GM21390 (cell line): ENCODE data around the gene PADI3.

Experiments used
- ATAC-seq: cut with Tn5 transposase; IDR thresholded peaks from one replicate; pipeline ENCODE4 v1.9.1; 2021; ENCODE audit not compliant: unreplicated experiment

PADI3 gene

GRCh38 chr1:17214876-17215544 is 33.9 kb upstream of the PADI3 start:
- no peak for ATAC-seq

DNA sequence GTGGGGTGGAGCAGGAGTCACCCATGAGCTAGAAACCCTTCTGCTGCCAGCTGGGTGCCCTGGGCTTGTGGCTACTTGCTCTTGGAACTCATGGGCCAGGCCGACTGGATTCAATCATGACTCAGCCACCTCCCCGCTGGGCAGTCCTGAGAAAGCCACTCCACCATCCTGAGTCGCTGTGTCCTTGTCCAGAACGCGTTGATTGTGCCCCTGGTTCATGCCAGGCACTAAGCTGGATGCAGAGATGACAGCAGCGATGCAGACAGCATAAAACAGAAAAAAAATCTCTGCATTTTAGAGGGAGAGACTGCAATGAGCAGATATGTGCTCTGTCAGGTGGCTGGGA is 33.4 kb upstream of the PADI3 start:
- ATAC-seq, result no peak

GRCh38 chr1:17216078-17216477 is 32.8 kb upstream of the PADI3 start:
- ATAC-seq, result no peak

DNA sequence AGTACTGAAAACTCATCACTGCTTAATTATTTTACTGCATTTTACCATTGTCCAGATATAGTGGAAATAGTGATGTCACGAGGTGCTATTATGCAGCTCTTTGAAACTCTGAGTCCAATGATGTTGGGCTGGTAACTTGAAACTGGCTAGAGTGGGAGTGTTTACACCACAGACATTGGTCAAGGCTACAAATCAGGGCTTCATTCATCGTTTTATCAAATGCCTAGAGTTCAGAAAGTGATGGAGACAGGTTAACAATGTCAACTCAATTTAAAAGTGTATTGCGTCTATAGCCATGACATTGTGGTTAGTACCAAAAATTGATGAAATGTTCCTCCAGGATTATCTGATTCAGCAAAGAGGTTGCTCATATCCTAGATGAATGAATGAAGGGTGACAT is 31.3 kb upstream of the PADI3 start:
- no peak for ATAC-seq

- ATAC-seq, result no peak
Observed at GRCh38 chr1:17218939-17219338, 30.0 kb upstream of the PADI3 start.

- no peak for ATAC-seq
Observed at GRCh38 chr1:17220287-17220686, 28.6 kb upstream of the PADI3 start.

DNA sequence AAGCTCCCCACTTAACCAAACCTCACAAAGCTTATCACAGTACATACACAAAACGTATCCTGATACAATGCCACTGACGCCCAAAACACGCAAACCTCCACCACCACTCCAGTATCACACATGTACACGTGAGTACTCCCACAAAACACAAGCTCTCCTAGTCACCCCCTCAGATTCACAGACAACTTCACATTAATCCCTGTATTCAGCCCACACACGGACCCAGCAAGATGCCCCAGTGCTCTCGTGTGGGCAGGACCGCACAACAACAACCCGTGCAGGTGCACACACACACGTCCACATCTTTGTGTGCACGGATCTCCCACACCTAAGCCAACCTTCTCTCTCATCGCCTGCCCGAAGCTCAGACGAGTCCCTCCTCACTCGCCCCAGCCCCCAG is 26.3 kb upstream of the PADI3 start:
- no peak for ATAC-seq

DNA sequence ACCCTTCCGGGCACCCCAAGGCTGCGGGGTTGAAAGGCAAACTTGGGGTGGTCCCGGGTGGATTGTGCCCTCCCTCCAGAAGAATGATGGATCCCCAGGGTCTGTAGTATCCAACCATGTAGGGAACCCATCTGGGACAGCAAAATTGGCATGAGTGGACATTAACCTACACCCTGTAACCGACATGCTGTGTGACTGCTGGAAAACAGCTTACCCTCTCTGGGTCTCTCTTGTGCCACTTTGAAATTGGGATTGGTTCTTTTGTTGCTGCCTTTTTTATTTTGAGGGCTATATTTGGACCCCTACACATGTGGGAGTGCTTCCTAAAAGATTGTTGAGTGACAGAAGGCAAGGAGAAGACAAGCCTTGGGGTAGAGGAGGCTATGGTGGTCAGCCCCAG is 24.5 kb upstream of the PADI3 start:
- no peak for ATAC-seq

GRCh38 chr1:17225140-17225539 is 23.8 kb upstream of the PADI3 start:
- no peak for ATAC-seq

DNA sequence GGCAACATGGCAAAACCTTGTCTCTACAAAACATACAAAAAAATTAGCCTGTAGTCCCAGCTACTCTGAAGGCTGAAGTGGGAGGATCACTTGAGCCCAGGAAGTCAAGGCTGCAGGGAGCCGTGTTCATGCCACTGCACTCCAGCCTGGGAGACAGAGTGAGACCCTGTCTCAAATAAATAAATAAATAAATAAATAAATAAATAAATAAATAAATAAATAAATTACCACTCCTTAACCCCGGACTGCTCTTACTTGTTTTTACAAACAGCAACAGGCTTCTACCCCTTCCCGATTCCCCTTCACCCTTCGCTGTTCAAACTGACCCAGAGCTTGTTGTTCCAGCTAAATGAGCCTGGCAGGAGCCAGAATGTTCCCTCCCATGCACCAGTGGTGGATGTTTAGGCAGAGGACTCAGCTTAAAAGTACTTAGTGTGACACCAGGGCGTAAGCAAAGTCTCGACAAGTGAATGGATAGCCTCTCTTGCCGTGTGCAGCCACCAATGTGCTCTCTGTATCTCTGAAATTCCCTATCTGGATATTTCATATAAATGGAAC is 21.5 kb upstream of the PADI3 start:
- no peak for ATAC-seq

DNA sequence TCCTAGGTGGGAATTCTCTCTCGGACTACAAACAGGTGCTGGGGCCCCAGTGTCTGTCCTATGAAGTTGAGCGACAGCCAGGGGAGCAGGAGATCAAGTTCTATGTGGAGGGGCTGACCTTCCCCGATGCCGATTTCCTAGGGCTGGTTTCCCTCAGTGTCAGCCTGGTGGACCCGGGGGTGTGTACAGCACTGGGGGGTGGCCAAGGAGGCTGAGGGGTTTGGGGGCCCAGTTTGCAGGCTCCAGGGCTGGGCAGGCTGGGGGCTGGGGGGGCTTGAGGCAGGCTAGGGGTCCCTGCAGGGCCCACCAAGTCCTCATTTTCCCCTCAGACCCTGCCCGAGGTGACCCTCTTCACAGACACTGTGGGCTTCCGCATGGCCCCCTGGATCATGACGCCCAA is 20.3 kb upstream of the PADI3 start:
- no peak for ATAC-seq

DNA sequence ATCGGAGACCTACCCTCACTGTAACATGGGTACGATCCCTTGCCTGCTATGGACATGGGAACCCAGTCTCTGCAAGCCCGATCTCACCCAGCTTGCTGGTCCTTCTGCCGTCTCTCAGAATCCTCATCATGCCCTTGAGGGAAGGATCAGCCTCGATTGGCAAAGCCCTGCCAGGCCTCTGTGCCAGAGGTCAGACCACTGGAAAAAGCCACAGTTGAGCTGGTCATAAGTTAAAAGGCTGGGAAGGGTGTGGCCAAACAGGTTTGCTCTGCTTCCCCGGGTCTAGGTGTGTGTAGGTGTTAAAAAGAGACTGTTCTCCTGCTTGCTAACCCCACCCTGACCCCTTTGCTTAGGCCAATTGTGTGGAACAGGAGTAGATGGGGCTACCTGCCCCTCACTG is 19.5 kb upstream of the PADI3 start:
- no peak for ATAC-seq

DNA sequence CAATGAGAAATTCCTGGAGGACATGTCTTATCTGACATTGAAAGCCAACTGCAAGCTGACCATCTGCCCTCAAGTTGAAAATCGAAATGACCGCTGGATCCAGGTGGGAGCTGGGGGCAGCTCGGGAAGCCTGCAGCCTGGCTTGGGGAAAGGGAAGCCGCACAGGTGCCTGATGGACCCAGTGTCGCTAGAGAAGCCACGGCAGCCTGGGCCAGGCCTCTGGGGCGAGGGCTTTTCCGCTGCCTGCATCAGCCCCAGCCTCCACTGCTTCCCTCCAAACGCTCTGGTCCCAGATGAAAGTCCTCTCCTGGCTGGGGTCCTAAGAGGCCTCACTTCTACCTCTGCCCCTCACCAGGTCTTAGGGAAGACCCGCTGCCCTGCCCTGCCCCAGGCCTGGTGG is 18.8 kb upstream of the PADI3 start:
- no peak for ATAC-seq

GRCh38 chr1:17230671-17231310 is 18.1 kb upstream of the PADI3 start:
- no peak for ATAC-seq

DNA sequence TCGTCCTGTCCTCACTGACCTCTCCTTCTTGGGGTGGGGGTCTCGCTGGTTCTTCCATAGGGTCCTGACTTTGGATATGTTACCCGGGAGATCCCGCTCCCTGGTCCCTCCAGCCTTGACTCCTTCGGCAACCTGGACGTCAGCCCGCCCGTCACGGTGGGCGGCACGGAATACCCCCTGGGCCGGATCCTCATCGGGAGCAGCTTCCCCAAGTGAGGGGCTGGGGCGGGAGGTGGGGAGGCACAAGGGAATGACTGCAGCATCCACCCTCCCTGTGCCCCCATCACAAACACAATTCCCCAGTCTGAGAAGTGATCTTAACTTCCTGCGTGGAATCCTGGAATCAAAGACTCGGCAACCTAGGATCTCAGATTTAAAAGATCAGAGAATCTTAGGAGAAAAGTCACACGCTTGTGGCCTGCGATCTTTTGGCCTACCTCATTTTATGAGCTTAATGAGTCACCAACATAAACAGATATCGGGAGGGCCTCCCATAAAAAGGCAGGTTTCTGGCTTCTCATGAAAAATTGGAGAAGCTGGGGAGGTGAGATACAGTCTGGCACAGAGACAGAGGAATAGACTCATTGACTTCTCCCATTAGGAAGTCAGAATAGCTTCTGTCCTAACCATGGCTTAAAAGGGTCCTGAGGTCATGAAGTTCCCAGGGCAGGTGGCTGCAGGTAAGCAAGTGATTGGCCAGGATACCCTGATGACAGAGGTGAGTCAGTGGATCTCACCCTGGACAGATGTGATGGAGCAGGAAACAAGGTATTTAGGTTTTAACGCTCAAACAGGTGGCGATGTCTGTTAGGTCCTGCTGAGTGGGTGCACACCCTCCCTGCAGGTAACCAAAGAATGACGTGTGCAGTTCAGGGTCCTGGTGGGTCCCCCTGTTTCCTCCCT is 15.9 kb upstream of the PADI3 start:
- no peak for ATAC-seq

DNA sequence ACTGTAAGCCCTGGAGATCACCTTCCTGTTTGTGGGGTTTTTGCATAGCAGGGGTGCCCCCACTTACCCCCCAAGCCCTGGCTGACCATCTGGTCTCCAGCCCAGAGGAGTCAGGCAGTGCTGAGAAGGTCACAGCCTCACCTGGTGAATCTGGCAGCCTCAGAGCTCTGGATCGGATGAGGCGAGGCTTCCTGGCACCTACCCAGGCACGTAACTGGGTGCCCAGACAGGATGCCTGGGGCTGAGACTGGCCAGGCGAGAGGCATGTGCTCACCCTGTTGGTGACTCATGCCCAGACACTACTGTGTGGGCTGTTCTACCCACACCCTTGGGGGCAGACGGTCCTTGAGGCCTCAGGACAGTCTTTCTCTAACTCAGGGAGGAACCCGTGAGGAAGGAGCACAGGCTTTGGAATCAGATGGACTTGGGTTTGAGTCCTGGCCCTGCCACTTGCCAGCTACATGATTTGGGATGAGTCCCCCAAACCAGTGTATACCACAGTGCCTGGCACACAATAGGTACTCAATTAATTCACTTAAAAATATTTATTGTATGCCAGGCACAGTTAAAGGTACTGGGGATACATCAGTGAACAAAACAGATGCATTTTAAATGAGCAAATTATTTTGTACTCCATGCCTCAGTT is 15.1 kb upstream of the PADI3 start:
- no peak for ATAC-seq

DNA sequence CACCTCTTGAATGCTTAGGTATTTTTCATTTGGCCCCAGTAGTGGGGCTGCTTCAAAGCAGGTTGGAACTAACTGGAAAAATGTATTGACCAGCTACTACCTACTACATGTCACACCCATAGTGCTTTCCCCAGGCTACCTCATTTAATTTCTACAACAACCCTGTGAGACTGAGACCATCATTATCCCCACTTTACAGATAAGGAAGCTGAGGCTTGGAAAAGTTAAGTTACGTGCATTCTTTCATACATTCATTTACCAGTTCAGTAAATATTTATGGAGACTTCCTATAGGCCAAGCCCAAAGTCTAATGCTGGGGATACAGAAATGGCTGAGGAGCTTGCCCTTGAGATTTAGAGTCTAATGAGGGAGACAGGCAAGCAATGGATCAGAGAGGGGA is 14.5 kb upstream of the PADI3 start:
- ATAC-seq, result no peak

DNA sequence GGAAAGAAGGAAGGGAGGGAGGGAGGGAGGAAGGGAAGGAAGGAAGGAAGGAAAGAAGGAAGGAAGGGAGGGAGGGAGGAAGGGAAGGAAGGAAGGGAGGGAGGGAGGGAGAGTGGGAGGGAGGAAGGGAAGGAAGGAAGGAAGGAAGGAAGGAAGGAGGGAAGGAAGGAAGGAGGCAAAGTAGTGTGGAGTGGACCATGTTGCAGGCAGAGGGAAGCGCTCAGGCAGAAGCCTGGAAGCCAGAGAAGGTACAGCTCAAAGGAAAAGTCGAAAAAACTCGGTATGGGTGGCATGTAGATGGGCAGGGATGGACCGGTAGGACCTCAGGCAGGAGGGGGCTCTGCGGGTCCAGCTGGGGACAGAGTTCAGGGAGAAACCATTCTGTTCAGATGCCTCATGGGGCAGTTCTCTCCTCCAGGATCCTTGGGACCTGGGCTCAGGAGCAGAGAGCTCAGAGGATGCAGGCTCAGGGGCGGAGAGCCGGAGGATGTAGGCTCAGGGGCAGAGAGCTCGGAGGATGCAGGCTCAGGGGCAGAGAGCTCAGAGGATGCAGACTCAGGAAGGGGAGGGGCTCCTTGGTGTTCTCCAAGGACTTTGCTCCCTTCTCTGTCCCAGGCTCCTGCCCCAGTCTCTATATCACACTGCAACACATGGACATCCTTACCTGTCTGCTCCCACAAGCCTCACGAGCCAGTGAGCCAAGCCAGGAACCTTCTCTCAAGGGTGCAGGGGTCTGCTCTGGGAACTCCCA is 13.6 kb upstream of the PADI3 start:
- ATAC-seq, result no peak

GRCh38 chr1:17236779-17237560 is 11.9 kb upstream of the PADI3 start:
- ATAC-seq, result no peak

- no peak for ATAC-seq
Observed at GRCh38 chr1:17237561-17237903, 11.4 kb upstream of the PADI3 start.
